HTERT RPE-1 (cell line): ENCODE measurements around the gene FAM3B.

ENCODE experiments used
- in situ Hi-C: fragments of 300-500 bp; cut with MboI; formaldehyde crosslinking; loops from 4 replicates; pipeline ENCODE4 v1.14.3; 2020; ENCODE audit warnings: low sequenced_read_pairs

FAM3B gene

GRCh38 chr21:41318218-41318617 is 1.6 kb downstream of the FAM3B start:
- in situ Hi-C loops: no loop called here

GRCh38 chr21:41319273-41319672 is 2.7 kb downstream of the FAM3B start:
- in situ Hi-C loops: no loop called here

GRCh38 chr21:41321211-41321907 is 4.8 kb downstream of the FAM3B start:
- in situ Hi-C loops: no loop called here

GRCh38 chr21:41321908-41322495 is 5.4 kb downstream of the FAM3B start:
- in situ Hi-C loops: no loop called here

GRCh38 chr21:41322496-41323382 is 6.1 kb downstream of the FAM3B start:
- in situ Hi-C loops: no loop called here

GRCh38 chr21:41325138-41325912 is 8.7 kb downstream of the FAM3B start:
- in situ Hi-C loops: no loop called here

- in situ Hi-C loops: no loop called here
Observed at GRCh38 chr21:41326414-41327080, 9.9 kb downstream of the FAM3B start.

GRCh38 chr21:41327753-41328152 is 11.2 kb downstream of the FAM3B start:
- in situ Hi-C loops: no loop called here

- in situ Hi-C loops: no loop called here
Observed at GRCh38 chr21:41328660-41329607, 12.3 kb downstream of the FAM3B start.

GRCh38 chr21:41333752-41334151 is 17.2 kb downstream of the FAM3B start:
- in situ Hi-C loops: no loop called here

- in situ Hi-C loops: no loop called here
Observed at GRCh38 chr21:41337515-41337914, 20.9 kb downstream of the FAM3B start.

- in situ Hi-C loops: no loop called here
Observed at GRCh38 chr21:41338455-41338854, 21.9 kb downstream of the FAM3B start.

GRCh38 chr21:41342035-41342434 is 25.4 kb downstream of the FAM3B start:
- in situ Hi-C loops: no loop called here

GRCh38 chr21:41344146-41344545 is 27.5 kb downstream of the FAM3B start:
- in situ Hi-C loops: no loop called here

- in situ Hi-C loops: no loop called here
Observed at GRCh38 chr21:41345356-41345755, 28.8 kb downstream of the FAM3B start.

- in situ Hi-C loops: no loop called here
Observed at GRCh38 chr21:41345934-41346685, 29.5 kb downstream of the FAM3B start.

GRCh38 chr21:41346758-41347157 is 30.2 kb downstream of the FAM3B start:
- in situ Hi-C loops: no loop called here

GRCh38 chr21:41348434-41348833 is 31.8 kb downstream of the FAM3B start:
- in situ Hi-C loops: no loop called here

GRCh38 chr21:41349126-41349525 is 32.5 kb downstream of the FAM3B start:
- in situ Hi-C loops: no loop called here
